Measurements from ENCODE around the gene VTI1A.
"Not testable (repeated sequence)": the region's sequence is repeated elsewhere in the genome, so short reads cannot be mapped to it uniquely, and the experiment has no call there.

The VTI1A gene

GRCh38 chr10:112844681-112845544 is 397.9 kb downstream of the VTI1A start:
- DNase-seq: no peak

GRCh38 chr10:112847778-112848177 is 400.8 kb downstream of the VTI1A start:
- DNase-seq: no peak

- DNase-seq: no peak
Measured at GRCh38 chr10:112848228-112848627, 401.2 kb downstream of the VTI1A start.

GRCh38 chr10:112848868-112849430 is 401.9 kb downstream of the VTI1A start:
- no peak for DNase-seq

GRCh38 chr10:112849546-112849945 is 402.5 kb downstream of the VTI1A start:
- DNase-seq: no peak

- no peak for DNase-seq
Measured at GRCh38 chr10:112851181-112851580, 404.2 kb downstream of the VTI1A start.

- no peak for DNase-seq
Measured at GRCh38 chr10:112851588-112852211, 404.7 kb downstream of the VTI1A start.

GRCh38 chr10:112852306-112852705 is 405.3 kb downstream of the VTI1A start:
- DNase-seq: no peak

GRCh38 chr10:112855134-112855533 is 408.1 kb downstream of the VTI1A start:
- no peak for DNase-seq

GRCh38 chr10:112857493-112857892 is 410.5 kb downstream of the VTI1A start:
- DNase-seq: no peak

- DNase-seq: no peak
Measured at GRCh38 chr10:112858986-112859651, 412.1 kb downstream of the VTI1A start.

- DNase-seq: no peak
Measured at GRCh38 chr10:112859793-112860192, 412.8 kb downstream of the VTI1A start.

GRCh38 chr10:112863461-112863860 is 416.4 kb downstream of the VTI1A start:
- not testable (repeated sequence) for DNase-seq
